ENCODE results near the gene MINK1. TPM values are rescaled to one million over a fixed set of nuclear protein-coding genes. Genes with fewer than 3 reads are reported as not detected.

MINK1 gene
- total RNA-seq, 1 donor from 2014 or later, result 58.4 TPM

GRCh38 chr17:4843321-4844000 lies 10.3 kb downstream of the MINK1 start:
- H3K36me3 ChIP-seq (ENCODE audit: control insufficient read depth, insufficient read depth, low read length), result peaks cover 5% of the 10 kb centered on the region
- no peak for FAIRE-seq
- H3K4me3 ChIP-seq (ENCODE audit: low read depth, low read length), result no peak overlapping the region
- DNase-seq (ENCODE audit: low read depth), result no peak
- no peaks in the 10 kb centered on the region for H3K27me3 ChIP-seq (ENCODE audit: control insufficient read depth, insufficient read depth, low read length)
- no peak for TF ChIP-seq CTCF (IDR thresholded peaks at IDR 0.05; ENCODE audit: insufficient read depth, low read length, severe bottlenecking)

DNA sequence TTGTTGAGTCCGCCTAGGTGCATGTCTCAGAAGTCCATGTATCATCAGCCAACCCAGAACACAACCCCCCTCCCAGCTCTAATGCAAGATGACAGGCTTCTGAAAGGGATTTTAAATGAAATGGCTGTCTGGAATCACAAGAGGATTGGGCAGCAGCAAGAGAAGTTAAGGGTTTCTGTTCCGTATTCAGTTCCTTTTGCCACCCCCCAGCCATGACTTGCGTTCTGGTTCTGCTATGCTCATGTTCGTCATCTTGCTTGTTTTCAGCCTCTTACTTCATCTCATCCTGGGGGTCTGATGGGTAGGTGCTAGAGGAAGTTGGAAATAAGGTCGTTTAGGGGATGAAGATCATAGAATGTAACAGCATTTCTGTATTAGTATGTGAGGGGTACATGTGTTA lies 12.0 kb downstream of the MINK1 start:
- TF ChIP-seq CTCF (IDR thresholded peaks at IDR 0.05; ENCODE audit: insufficient read depth, low read length, severe bottlenecking), result no peak
- FAIRE-seq, result no peak
- H3K36me3 ChIP-seq (ENCODE audit: control insufficient read depth, insufficient read depth, low read length), result peaks cover 5% of the 10 kb centered on the region

DNA sequence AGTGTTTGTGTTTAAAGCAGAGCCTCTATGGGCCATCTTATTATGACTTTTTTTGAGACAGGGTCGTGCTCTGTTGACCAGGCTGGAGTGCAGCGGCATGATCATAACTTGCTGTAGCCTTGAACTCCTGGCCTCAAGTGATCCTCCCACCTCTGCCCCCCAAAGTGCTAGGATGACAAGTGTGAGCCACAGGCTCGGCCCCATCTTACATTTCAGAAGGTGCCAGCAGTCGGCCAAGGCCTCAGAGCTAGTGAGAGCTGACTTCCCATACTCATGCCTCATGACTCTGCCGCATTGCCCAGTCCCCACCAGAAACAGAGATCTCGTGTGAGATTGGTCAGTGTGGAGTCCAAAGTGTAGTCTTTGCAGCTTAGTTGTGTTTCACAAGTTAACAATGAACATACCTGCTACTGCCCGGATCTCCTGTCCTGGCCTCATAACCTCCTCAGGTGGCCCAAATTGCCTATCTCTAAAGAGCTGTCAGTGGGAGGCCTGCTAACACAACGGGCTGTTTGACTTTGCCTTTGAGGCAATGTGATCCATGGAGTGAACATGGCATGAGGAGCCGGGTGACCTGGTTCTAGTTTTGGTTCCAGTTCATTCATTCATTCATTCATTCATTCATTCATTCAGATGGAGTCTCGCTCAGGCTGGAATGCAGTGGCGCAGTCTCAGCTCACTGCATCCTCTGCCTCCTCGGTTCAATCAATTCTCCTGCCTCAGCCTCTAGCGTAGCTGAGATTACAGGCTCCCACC lies 13.7 kb downstream of the MINK1 start:
- FAIRE-seq (peak; percentile 91), DNase-seq (ENCODE audit: low read depth) (no peak)
- TF ChIP-seq CTCF (IDR thresholded peaks at IDR 0.05; ENCODE audit: insufficient read depth, low read length, severe bottlenecking), result no peak
- no peaks in the 10 kb centered on the region for H3K27me3 ChIP-seq (ENCODE audit: control insufficient read depth, insufficient read depth, low read length)
- peaks cover 1% of the 10 kb centered on the region for H3K36me3 ChIP-seq (ENCODE audit: control insufficient read depth, insufficient read depth, low read length)
- H3K4me3 ChIP-seq (ENCODE audit: low read depth, low read length), result no peak overlapping the region

More for the DNA sequence above, 12.0 kb downstream of the MINK1 start:
- no peak for DNase-seq (ENCODE audit: low read depth)
- no peak overlapping the region for H3K4me3 ChIP-seq (ENCODE audit: low read depth, low read length)
- H3K27me3 ChIP-seq (ENCODE audit: control insufficient read depth, insufficient read depth, low read length), result no peaks in the 10 kb centered on the region

DNA sequence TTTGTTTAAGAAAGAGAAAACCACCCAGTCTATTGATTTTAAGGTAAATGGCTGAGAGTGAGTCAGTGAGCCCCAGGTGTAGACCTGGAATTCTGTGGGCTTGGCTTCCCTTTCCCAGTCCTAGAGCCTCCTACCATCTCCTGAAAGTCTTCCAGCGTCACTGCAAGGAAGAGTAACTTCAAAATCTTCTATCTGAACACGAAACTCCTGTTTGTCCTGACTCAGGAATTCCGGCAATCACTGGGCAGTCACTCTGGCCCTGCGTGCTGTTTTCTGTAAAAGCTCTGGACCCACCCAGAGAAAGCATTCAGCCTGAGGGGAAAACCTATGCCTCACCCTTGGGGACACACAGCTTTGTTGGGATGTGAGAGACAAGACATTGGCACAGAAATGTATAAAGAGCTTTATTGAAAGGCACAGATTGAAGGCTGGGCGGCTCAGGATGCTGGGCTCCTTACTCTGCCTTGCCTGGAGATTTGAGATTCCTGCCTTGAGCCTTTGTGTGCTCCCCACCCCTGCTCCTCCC lies 15.9 kb downstream of the MINK1 start:
- no peak overlapping the region for H3K4me3 ChIP-seq (ENCODE audit: low read depth, low read length)
- no peak for FAIRE-seq
- TF ChIP-seq CTCF (IDR thresholded peaks at IDR 0.05; ENCODE audit: insufficient read depth, low read length, severe bottlenecking), result no peak

DNA sequence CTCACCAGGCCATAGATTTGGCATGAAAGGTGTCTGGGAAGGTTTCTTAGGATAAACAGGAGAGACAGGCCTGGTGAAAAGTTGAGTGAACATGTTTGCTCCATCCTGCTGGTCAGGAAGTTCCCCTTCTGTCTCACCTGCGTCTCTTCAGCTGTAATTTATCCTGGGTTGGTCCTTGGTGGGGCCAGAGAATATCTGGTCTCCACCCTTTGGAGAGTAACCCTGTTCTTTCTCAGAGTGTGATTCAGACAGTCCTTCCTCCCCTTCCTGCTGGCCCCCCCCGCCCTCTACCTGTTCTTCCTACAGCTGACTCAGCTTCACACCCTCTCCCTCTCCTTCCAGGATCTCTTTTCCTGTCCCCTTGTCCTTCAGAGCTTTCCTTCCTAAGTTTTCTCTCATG lies 17.1 kb downstream of the MINK1 start:
- Histone ChIP-seq H3K27me3 (ENCODE audit: control insufficient read depth, insufficient read depth, low read length) (no peaks in the 10 kb centered on the region), H3K36me3 (ENCODE audit: control insufficient read depth, insufficient read depth, low read length) (peaks cover 1% of the 10 kb centered on the region), H3K4me3 (ENCODE audit: low read depth, low read length) (no peak overlapping the region)
- no peak for TF ChIP-seq CTCF (IDR thresholded peaks at IDR 0.05; ENCODE audit: insufficient read depth, low read length, severe bottlenecking)
- DNase-seq (ENCODE audit: low read depth) (peak; percentile 91), FAIRE-seq (peak; percentile 90)

More for the DNA sequence above, 15.9 kb downstream of the MINK1 start:
- Histone ChIP-seq H3K36me3 (ENCODE audit: control insufficient read depth, insufficient read depth, low read length) (peaks cover 1% of the 10 kb centered on the region), H3K27me3 (ENCODE audit: control insufficient read depth, insufficient read depth, low read length) (no peaks in the 10 kb centered on the region)
- DNase-seq (ENCODE audit: low read depth), result peak; percentile 90
